AG09319 (cell line): ENCODE data around the gene PFKFB3.

Source experiments
- DNase-seq: peaks from one replicate; pipeline ENCODE4 v3.0.0-alpha.2; 2010; ENCODE audit warnings: low read depth; ENCODE audit errors: extremely low read depth
- CTCF ChIP-seq: IDR thresholded peaks from 2 replicates; pipeline ENCODE4 v1.5.1; 2011; ENCODE audit warnings: low read depth, mild to moderate bottlenecking, inconsistent platforms, low read length, moderate library complexity

Gene PFKFB3

GRCh38 chr10:6178581-6178980 is 24.2 kb upstream of the PFKFB3 start:
- TF ChIP-seq CTCF = no peak
- no peak for DNase-seq

GRCh38 chr10:6179078-6179477 is 23.7 kb upstream of the PFKFB3 start:
- no peak for TF ChIP-seq CTCF
- DNase-seq = no peak

- TF ChIP-seq CTCF = no peak
- DNase-seq = no peak
Measured at GRCh38 chr10:6180480-6181110, 22.1 kb upstream of the PFKFB3 start.

- no peak for TF ChIP-seq CTCF
- DNase-seq = no peak
Measured at GRCh38 chr10:6181249-6181648, 21.5 kb upstream of the PFKFB3 start.

- no peak for DNase-seq
- TF ChIP-seq CTCF = no peak
Measured at GRCh38 chr10:6182454-6183098, 20.2 kb upstream of the PFKFB3 start.

- TF ChIP-seq CTCF = no peak
- DNase-seq = no peak
Measured at GRCh38 chr10:6185039-6185716, 17.6 kb upstream of the PFKFB3 start.

- no peak for DNase-seq
- no peak for TF ChIP-seq CTCF
Measured at GRCh38 chr10:6186894-6187256, 15.9 kb upstream of the PFKFB3 start.
